Mesendoderm (in vitro differentiated cells): Measurements from ENCODE around the gene HEPACAM2. TPM values are rescaled to one million over a fixed set of nuclear protein-coding genes. Genes with fewer than 3 reads are reported as not detected.

Experiments used
- DNase-seq: peaks from one replicate; pipeline ENCODE4 v3.0.0; 2013
- H2AK5ac ChIP-seq: 2 replicates; pipeline ENCODE4 v1.6.1; 2013; ENCODE audit warnings: low read length, inconsistent platforms
- H2BK120ac ChIP-seq: 2 replicates; pipeline ENCODE4 v1.6.1; 2013; ENCODE audit warnings: low read depth, mild to moderate bottlenecking, low read length, moderate library complexity, mixed read lengths
- H2BK15ac ChIP-seq: replicated peaks from 2 replicates; pipeline ENCODE4 v1.6.1; 2013; ENCODE audit warnings: low read depth, mild to moderate bottlenecking, moderate library complexity
- H2BK5ac ChIP-seq: 2 replicates; pipeline ENCODE4 v1.6.1; 2013; ENCODE audit warnings: low read length, inconsistent platforms
- H3K18ac ChIP-seq: 2 replicates; pipeline ENCODE4 v1.6.1; 2013; ENCODE audit warnings: mild to moderate bottlenecking, low read length, mixed read lengths
- H3K23ac ChIP-seq: one replicate; pipeline ENCODE4 v1.6.1; 2013; ENCODE audit warnings: low read length
- H3K27ac ChIP-seq: 2 replicates; pipeline ENCODE4 v1.5.1; 2013; ENCODE audit warnings: low read depth, mild to moderate bottlenecking, inconsistent platforms, low read length, moderate library complexity
- H3K27me3 ChIP-seq: 2 replicates; pipeline ENCODE4 v1.6.1; 2013; ENCODE audit warnings: low read length, control low read depth, mild to moderate bottlenecking, inconsistent platforms; ENCODE audit not compliant: insufficient read depth, poor library complexity
- H3K36me3 ChIP-seq: 2 replicates; pipeline ENCODE4 v1.6.1; 2013; ENCODE audit warnings: low read length, inconsistent platforms; ENCODE audit not compliant: control insufficient read depth, insufficient read depth
- H3K4ac ChIP-seq: one replicate; pipeline ENCODE4 v1.6.1; 2013; ENCODE audit warnings: low read depth, mild to moderate bottlenecking, low read length, moderate library complexity
- H3K4me1 ChIP-seq: 2 replicates; pipeline ENCODE4 v1.6.1; 2013; ENCODE audit warnings: low read depth, low read length, inconsistent platforms; ENCODE audit not compliant: control insufficient read depth
- H3K4me2 ChIP-seq: 2 replicates; pipeline ENCODE4 v1.6.1; 2013; ENCODE audit warnings: low read length
- H3K4me3 ChIP-seq: 2 replicates; pipeline ENCODE4 v1.5.1; 2013; ENCODE audit warnings: mild to moderate bottlenecking, low read length
- H3K56ac ChIP-seq: one replicate; pipeline ENCODE4 v1.6.1; 2013; ENCODE audit warnings: low read length
- H3K79me1 ChIP-seq: 2 replicates; pipeline ENCODE4 v1.6.1; 2013; ENCODE audit warnings: low read length, inconsistent platforms
- H3K79me2 ChIP-seq: 2 replicates; pipeline ENCODE4 v1.6.1; 2013; ENCODE audit warnings: mild to moderate bottlenecking, low read length; ENCODE audit not compliant: control insufficient read depth, insufficient read depth
- H3K9ac ChIP-seq: 2 replicates; pipeline ENCODE4 v1.6.1; 2013; ENCODE audit warnings: low read length, inconsistent platforms
- H4K5ac ChIP-seq: one replicate; pipeline ENCODE4 v1.6.1; 2013; ENCODE audit warnings: low read length
- H4K8ac ChIP-seq: one replicate; pipeline ENCODE4 v1.6.1; 2013; ENCODE audit warnings: low read depth, mild to moderate bottlenecking, control low read depth, low read length, moderate library complexity
- WGBS: extraction: QIAGEN DNeasy Blood & Tissue Kit; methylation state at CpG from one replicate; pipeline ENCODE4 v1.1.7; 2013; ENCODE audit warnings: low lambda C conversion rate, missing lambda C conversion rate; ENCODE audit not compliant: insufficient coverage; ENCODE audit errors: extremely low coverage; 5-methylcytosine and 5-hydroxymethylcytosine counted together
- polyA plus RNA-seq, 2 experiments: library from polyadenylated mRNA; stranded (reverse); fragments of 200-250 nt; gene quantifications; one replicate each; pipeline ENCODE4 v1.2.3, GENCODE V29; 2013

HEPACAM2 gene
- not detected for polyA plus RNA-seq (2013, experiment 1 of 2)
- polyA plus RNA-seq (2013, experiment 2 of 2) = not detected

GRCh38 chr7:93226310-93226709, at the start of gene HEPACAM2:
TSS of gene HEPACAM2 (minus strand) at chr7:93226469.
- Histone ChIP-seq H3K36me3 (no peaks in the 10 kb centered on the region), H3K27ac (no peak within 1 kb of the TSS), H2AK5ac (no peak within 1 kb of the TSS), H4K8ac (no peak within 1 kb of the TSS), H3K79me2 (no peaks in the 10 kb centered on the region), H3K4ac (no peak within 1 kb of the TSS), H3K23ac (no peak within 1 kb of the TSS), H3K27me3 (no peaks in the 10 kb centered on the region), H2BK120ac (no peak within 1 kb of the TSS), H3K4me1 (no peaks in the 10 kb centered on the region), H3K18ac (no peak within 1 kb of the TSS), H3K4me2 (no peak within 1 kb of the TSS), H3K4me3 (no peak within 1 kb of the TSS), H2BK15ac (no peak within 1 kb of the TSS), H4K5ac (no peak within 1 kb of the TSS), H3K79me1 (no peaks in the 10 kb centered on the region), H2BK5ac (no peak within 1 kb of the TSS), H3K9ac (no peak within 1 kb of the TSS), H3K56ac (no peak within 1 kb of the TSS)
- no CpG with 5 or more reads among the region's 2 CpGs for WGBS
- no peak for DNase-seq

- Histone ChIP-seq H3K4ac (no peak overlapping the region), H3K27ac (no peak overlapping the region), H2BK15ac (no peak overlapping the region), H3K79me2 (no peaks in the 10 kb centered on the region), H3K18ac (no peak overlapping the region), H3K4me3 (no peak overlapping the region), H3K27me3 (no peaks in the 10 kb centered on the region), H3K4me2 (no peak overlapping the region), H3K36me3 (no peaks in the 10 kb centered on the region), H2BK120ac (no peak overlapping the region), H3K23ac (no peak overlapping the region), H2AK5ac (no peak overlapping the region), H4K5ac (no peak overlapping the region), H3K79me1 (no peaks in the 10 kb centered on the region), H2BK5ac (no peak overlapping the region), H4K8ac (no peak overlapping the region), H3K4me1 (no peaks in the 10 kb centered on the region), H3K56ac (no peak overlapping the region), H3K9ac (no peak overlapping the region)
- DNase-seq = no peak
- no CpG with 5 or more reads among the region's 4 CpGs for whole genome bisulfite sequencing
Observed at GRCh38 chr7:93265220-93265619, 39.0 kb upstream of the HEPACAM2 start.

GRCh38 chr7:93262535-93262934, 36.3 kb upstream of the HEPACAM2 start:
- H3K27ac ChIP-seq = no peak overlapping the region
- no peak overlapping the region for H3K9ac ChIP-seq
- H3K18ac ChIP-seq = no peak overlapping the region
- no peak overlapping the region for H4K8ac ChIP-seq
- no peak overlapping the region for H2BK120ac ChIP-seq
- no peaks in the 10 kb centered on the region for H3K27me3 ChIP-seq
- no peak overlapping the region for H2AK5ac ChIP-seq
- H3K4me3 ChIP-seq = no peak overlapping the region
- H3K36me3 ChIP-seq = no peaks in the 10 kb centered on the region
- H2BK15ac ChIP-seq = no peak overlapping the region
- no peak overlapping the region for H4K5ac ChIP-seq
- no peaks in the 10 kb centered on the region for H3K79me1 ChIP-seq
- WGBS = no CpG with 5 or more reads among the region's 1 CpG
- no peak overlapping the region for H3K23ac ChIP-seq
- no peak for DNase-seq
- no peaks in the 10 kb centered on the region for H3K79me2 ChIP-seq
- H2BK5ac ChIP-seq = no peak overlapping the region
- H3K56ac ChIP-seq = no peak overlapping the region
- no peaks in the 10 kb centered on the region for H3K4me1 ChIP-seq
- no peak overlapping the region for H3K4ac ChIP-seq
- no peak overlapping the region for H3K4me2 ChIP-seq

- no peak overlapping the region for H2AK5ac ChIP-seq
- H3K27ac ChIP-seq = no peak overlapping the region
- no peaks in the 10 kb centered on the region for H3K79me1 ChIP-seq
- H3K9ac ChIP-seq = no peak overlapping the region
- H4K8ac ChIP-seq = no peak overlapping the region
- H2BK15ac ChIP-seq = no peak overlapping the region
- H2BK120ac ChIP-seq = no peak overlapping the region
- no peak overlapping the region for H4K5ac ChIP-seq
- no peak overlapping the region for H2BK5ac ChIP-seq
- no peak overlapping the region for H3K56ac ChIP-seq
- H3K23ac ChIP-seq = no peak overlapping the region
- no peak overlapping the region for H3K4ac ChIP-seq
- no peaks in the 10 kb centered on the region for H3K27me3 ChIP-seq
- no peak overlapping the region for H3K4me3 ChIP-seq
- H3K36me3 ChIP-seq = no peaks in the 10 kb centered on the region
- H3K4me1 ChIP-seq = no peaks in the 10 kb centered on the region
- no peak for DNase-seq
- no peaks in the 10 kb centered on the region for H3K79me2 ChIP-seq
- H3K4me2 ChIP-seq = no peak overlapping the region
- H3K18ac ChIP-seq = no peak overlapping the region
Observed at GRCh38 chr7:93258661-93259060, 32.4 kb upstream of the HEPACAM2 start.

- no peak overlapping the region for H3K9ac ChIP-seq
- no peak overlapping the region for H3K23ac ChIP-seq
- H2BK5ac ChIP-seq = no peak overlapping the region
- H3K4ac ChIP-seq = no peak overlapping the region
- H3K79me1 ChIP-seq = no peaks in the 10 kb centered on the region
- peak; percentile 70 for DNase-seq
- H3K27me3 ChIP-seq = no peaks in the 10 kb centered on the region
- H3K4me2 ChIP-seq = no peak overlapping the region
- H4K8ac ChIP-seq = no peak overlapping the region
- no peak overlapping the region for H2BK15ac ChIP-seq
- no peak overlapping the region for H2BK120ac ChIP-seq
- H3K4me1 ChIP-seq = no peaks in the 10 kb centered on the region
- WGBS = no CpG with 5 or more reads among the region's 5 CpGs
- no peaks in the 10 kb centered on the region for H3K36me3 ChIP-seq
- no peak overlapping the region for H4K5ac ChIP-seq
- H3K56ac ChIP-seq = no peak overlapping the region
- H3K4me3 ChIP-seq = no peak overlapping the region
- H3K18ac ChIP-seq = no peak overlapping the region
- H3K79me2 ChIP-seq = no peaks in the 10 kb centered on the region
- H3K27ac ChIP-seq = no peak overlapping the region
- no peak overlapping the region for H2AK5ac ChIP-seq
Observed at GRCh38 chr7:93249491-93250148, 23.4 kb upstream of the HEPACAM2 start.
